Caco-2 (cell line): ENCODE results near the gene PCNX3. TPM values are rescaled to one million over a fixed set of nuclear protein-coding genes. Genes with fewer than 3 reads are reported as not detected.

Experiments
- BruUV-seq: library from RNA; stranded (reverse); fragments of 400-500 nt; replicated peaks from 2 replicates; lab custom pipeline; 2021; lab: Mats Ljungman, UMichigan
- CTCF ChIA-PET: fragments of 300-600 bp; sonication (Branson Sonifier 250); formaldehyde crosslinking; loops from one replicate; lab custom pipeline; 2022; ENCODE audit warnings: antibody characterized with exemption; lab: Charles Lee
- POLR2A ChIA-PET: fragments of 300-600 bp; sonication (Branson Sonifier 250); formaldehyde crosslinking; loops from one replicate; lab custom pipeline; 2022; ENCODE audit warnings: antibody characterized with exemption; lab: Charles Lee
- DNase-seq, 2 experiments: peaks; one replicate each; pipeline versions ENCODE4 v3.0.0 to v3.0.0-alpha.2; 2020 to 2022
- H3K27me3 ChIP-seq: replicated peaks from 2 replicates; pipeline ENCODE4 v1.6.0; 2011; ENCODE audit warnings: low read length; ENCODE audit not compliant: control insufficient read depth, insufficient read depth
- H3K36me3 ChIP-seq: 2 replicates; pipeline ENCODE4 v1.5.1; 2011; ENCODE audit warnings: low read length; ENCODE audit not compliant: control insufficient read depth, insufficient read depth
- H3K4me1 ChIP-seq: fragments of 250-450 bp; sonication (Bioruptor Pico); 2 replicates; pipeline ENCODE4 v1.5.1; 2020; ENCODE audit warnings: mild to moderate bottlenecking
- H3K4me3 ChIP-seq: 2 replicates; pipeline ENCODE4 v1.5.1; 2011; ENCODE audit warnings: low read depth, mild to moderate bottlenecking, control low read depth, low read length
- H3K9me3 ChIP-seq: fragments of 250-450 bp; sonication (Bioruptor Pico); 2 replicates; pipeline ENCODE4 v1.5.1; 2020; ENCODE audit warnings: mild to moderate bottlenecking, moderate library complexity
- H3K27ac Mint-ChIP-seq: one replicate; pipeline ENCODE4 v1.8.0; 2022; ENCODE audit warnings: mixed read lengths; ENCODE audit not compliant: unreplicated experiment
- H3K27me3 Mint-ChIP-seq: one replicate; pipeline ENCODE4 v1.8.0; 2022; ENCODE audit warnings: mixed read lengths; ENCODE audit not compliant: insufficient read depth, unreplicated experiment
- H3K36me3 Mint-ChIP-seq: one replicate; pipeline ENCODE4 v1.8.0; 2022; ENCODE audit warnings: mild to moderate bottlenecking, mixed read lengths; ENCODE audit not compliant: insufficient read depth, unreplicated experiment
- H3K4me1 Mint-ChIP-seq: one replicate; pipeline ENCODE4 v1.8.0; 2022; ENCODE audit warnings: low read depth, mixed read lengths; ENCODE audit not compliant: unreplicated experiment
- H3K4me3 Mint-ChIP-seq: one replicate; pipeline ENCODE4 v1.8.0; 2022; ENCODE audit warnings: mild to moderate bottlenecking, moderate library complexity, mixed read lengths; ENCODE audit not compliant: unreplicated experiment
- H3K9me3 Mint-ChIP-seq: one replicate; pipeline ENCODE4 v1.8.0; 2022; ENCODE audit warnings: mixed read lengths; ENCODE audit not compliant: unreplicated experiment
- intact Hi-C: fragments of 100-400 bp; cut with micrococcal nuclease; formaldehyde crosslinking; loops from one replicate; pipeline ENCODE4 v1.10.0; 2022; ENCODE audit not compliant: unreplicated experiment
- total RNA-seq: library from RNA; stranded (reverse); gene quantifications from 2 replicates; pipeline ENCODE4 v1.2.3, GENCODE V29; 2022
- TF ChIP-seq, protein P1 (sequence below), 2 experiments: fragments of 200-600 bp in 1 of 2; IDR thresholded peaks; 1 replicate in 1 of 2; 2 replicates in 1 of 2; pipeline versions ENCODE4 v1.5.1 to v1.8.0; 2011 to 2022; ENCODE audit warnings: antibody characterized with exemption in 1 of 2, control low read depth in 1 of 2, inconsistent platforms in 1 of 2, low read depth in 1 of 2, low read length in 1 of 2, mild to moderate bottlenecking in 1 of 2, moderate library complexity in 1 of 2; ENCODE audit not compliant: insufficient read depth in 1 of 2, severe bottlenecking in 1 of 2, unreplicated experiment in 1 of 2

PCNX3 gene
- total RNA-seq, 1 experiment from 2014 or later, result 52.7 TPM

DNA sequence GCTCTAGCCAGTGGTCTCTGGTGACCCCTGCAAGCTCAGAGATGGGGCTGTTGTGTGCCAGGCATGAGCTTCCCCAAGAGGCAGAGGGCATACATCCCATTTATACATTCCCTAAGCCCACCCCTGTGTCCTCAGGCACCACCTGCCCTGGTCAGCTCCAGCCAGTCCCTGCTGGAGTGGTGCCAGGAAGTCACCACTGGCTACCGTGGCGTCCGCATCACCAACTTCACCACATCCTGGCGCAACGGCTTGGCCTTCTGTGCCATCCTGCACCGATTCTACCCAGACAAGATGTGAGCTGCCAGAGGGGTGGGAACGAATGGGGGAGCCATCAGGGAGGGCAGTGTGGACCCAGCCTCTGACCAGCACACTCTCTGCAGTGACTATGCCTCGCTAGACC lies 31.5 kb upstream of the PCNX3 start:
- no TSS peak for BruUV-seq
- no peak for DNase-seq
- H3K4me1 Mint-ChIP-seq, result peaks cover 6% of the 10 kb centered on the region
- Histone ChIP-seq H3K27me3 (no peaks in the 10 kb centered on the region), H3K4me3 (no peak overlapping the region), H3K9me3 (no peaks in the 10 kb centered on the region), H3K36me3 (no peaks in the 10 kb centered on the region), H3K4me1 (no peaks in the 10 kb centered on the region)
- ChIA-PET CTCF (interaction anchor here (1.3 kb wide), 1 partner anchor 9 kb away, joined by 3 read pairs; no protein-coding TSS in a partner anchor), POLR2A (interaction anchor here (0.6 kb wide), 1 partner anchor 30 kb away, joined by 3 read pairs; no protein-coding TSS in a partner anchor)
- no peak overlapping the region for H3K27ac Mint-ChIP-seq
- no peaks in the 10 kb centered on the region for H3K27me3 Mint-ChIP-seq
- TF ChIP-seq, protein P1, sequence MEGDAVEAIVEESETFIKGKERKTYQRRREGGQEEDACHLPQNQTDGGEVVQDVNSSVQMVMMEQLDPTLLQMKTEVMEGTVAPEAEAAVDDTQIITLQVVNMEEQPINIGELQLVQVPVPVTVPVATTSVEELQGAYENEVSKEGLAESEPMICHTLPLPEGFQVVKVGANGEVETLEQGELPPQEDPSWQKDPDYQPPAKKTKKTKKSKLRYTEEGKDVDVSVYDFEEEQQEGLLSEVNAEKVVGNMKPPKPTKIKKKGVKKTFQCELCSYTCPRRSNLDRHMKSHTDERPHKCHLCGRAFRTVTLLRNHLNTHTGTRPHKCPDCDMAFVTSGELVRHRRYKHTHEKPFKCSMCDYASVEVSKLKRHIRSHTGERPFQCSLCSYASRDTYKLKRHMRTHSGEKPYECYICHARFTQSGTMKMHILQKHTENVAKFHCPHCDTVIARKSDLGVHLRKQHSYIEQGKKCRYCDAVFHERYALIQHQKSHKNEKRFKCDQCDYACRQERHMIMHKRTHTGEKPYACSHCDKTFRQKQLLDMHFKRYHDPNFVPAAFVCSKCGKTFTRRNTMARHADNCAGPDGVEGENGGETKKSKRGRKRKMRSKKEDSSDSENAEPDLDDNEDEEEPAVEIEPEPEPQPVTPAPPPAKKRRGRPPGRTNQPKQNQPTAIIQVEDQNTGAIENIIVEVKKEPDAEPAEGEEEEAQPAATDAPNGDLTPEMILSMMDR (IDR thresholded peaks at IDR 0.05; ENCODE audit: insufficient read depth in 1 of 2, low read depth in 1 of 2, low read length in 1 of 2, severe bottlenecking in 1 of 2, unreplicated experiment in 1 of 2), result no peak
- intact Hi-C loops, result no loop called here
- no peaks in the 10 kb centered on the region for H3K9me3 Mint-ChIP-seq
- no peaks in the 10 kb centered on the region for H3K36me3 Mint-ChIP-seq
- no peak overlapping the region for H3K4me3 Mint-ChIP-seq

DNA sequence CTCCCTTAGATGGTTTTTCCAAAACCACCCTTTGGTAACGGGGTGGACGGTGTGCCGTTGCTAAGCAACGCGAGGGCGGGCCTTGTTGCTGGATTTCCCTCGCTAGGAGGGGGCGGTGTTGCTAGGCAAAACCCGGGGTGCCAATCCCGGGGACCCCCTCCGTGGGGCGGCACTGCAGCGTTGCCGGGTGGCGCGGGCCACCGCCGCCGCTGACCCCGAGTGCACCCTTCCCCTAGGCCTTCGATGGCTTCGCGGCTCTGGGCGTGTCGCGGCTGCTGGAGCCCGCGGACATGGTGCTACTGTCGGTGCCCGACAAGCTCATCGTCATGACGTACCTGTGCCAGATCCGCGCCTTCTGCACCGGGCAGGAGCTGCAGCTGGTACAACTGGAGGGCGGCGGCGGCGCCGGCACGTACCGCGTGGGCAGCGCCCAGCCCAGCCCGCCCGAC lies 30.8 kb upstream of the PCNX3 start:
- Mint-ChIP-seq H3K27me3 (no peaks in the 10 kb centered on the region), H3K4me1 (peaks cover 6% of the 10 kb centered on the region), H3K9me3 (no peaks in the 10 kb centered on the region), H3K27ac (no peak overlapping the region), H3K36me3 (no peaks in the 10 kb centered on the region), H3K4me3 (no peak overlapping the region)
- no peaks in the 10 kb centered on the region for H3K4me1 ChIP-seq
- ChIA-PET CTCF (interaction anchor here (1.3 kb wide), 1 partner anchor 9 kb away, joined by 3 read pairs; no protein-coding TSS in a partner anchor), POLR2A (interaction anchor here (0.6 kb wide), 1 partner anchor 29 kb away, joined by 3 read pairs; no protein-coding TSS in a partner anchor)
- H3K36me3 ChIP-seq, result no peaks in the 10 kb centered on the region
- H3K9me3 ChIP-seq, result no peaks in the 10 kb centered on the region
- no peak for DNase-seq
- no peaks in the 10 kb centered on the region for H3K27me3 ChIP-seq
- TF ChIP-seq, protein P1 (IDR thresholded peaks at IDR 0.05; ENCODE audit: insufficient read depth in 1 of 2, low read depth in 1 of 2, low read length in 1 of 2, severe bottlenecking in 1 of 2, unreplicated experiment in 1 of 2), result no peak
- no peak overlapping the region for H3K4me3 ChIP-seq
- BruUV-seq, result no TSS peak
- intact Hi-C loops, result no loop called here

DNA sequence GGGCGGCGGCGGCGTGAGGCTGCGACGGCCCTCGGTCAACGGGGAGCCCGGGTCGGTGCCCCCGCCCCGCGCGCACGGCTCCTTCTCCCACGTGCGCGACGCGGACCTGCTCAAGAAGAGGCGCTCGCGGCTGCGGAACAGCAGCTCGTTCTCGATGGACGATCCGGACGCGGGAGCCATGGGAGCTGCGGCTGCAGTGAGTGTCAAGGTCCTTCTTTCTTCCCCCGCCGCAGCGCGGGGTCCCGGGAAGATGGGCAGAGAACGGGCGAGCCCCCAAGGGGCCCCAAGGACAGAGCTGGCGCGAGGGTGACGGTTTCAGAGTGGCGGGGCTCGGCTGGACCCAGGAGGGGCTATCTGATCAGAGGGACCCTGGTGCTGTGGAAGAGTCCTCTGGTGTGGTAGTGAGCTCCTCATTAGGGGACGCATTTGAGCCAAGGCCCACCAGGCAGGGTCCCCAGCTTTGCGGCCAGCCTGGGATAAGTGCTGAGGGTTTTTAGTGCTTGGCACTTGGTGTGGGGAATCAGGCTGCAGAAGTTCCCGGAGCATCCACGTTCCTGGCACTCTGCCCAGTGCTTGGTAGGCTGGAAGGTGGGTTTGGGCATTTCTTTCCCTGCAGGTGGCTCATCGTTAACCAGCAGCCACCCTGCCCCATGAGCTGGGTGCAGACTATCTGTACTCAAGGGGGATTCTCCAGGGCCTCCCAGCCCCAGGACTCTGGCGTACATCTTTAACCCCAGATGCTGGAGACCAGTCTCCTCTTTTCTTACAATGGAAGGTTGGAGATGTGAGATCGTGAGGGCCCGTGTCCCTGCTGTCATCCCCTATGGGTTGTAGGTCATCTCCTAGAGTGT lies 30.0 kb upstream of the PCNX3 start:
- no peaks in the 10 kb centered on the region for H3K27me3 Mint-ChIP-seq
- POLR2A ChIA-PET, result no interaction called here
- TF ChIP-seq, protein P1 (IDR thresholded peaks at IDR 0.05; ENCODE audit: insufficient read depth in 1 of 2, low read depth in 1 of 2, low read length in 1 of 2, severe bottlenecking in 1 of 2, unreplicated experiment in 1 of 2), result no peak

More for the DNA sequence above, 30.0 kb upstream of the PCNX3 start:
- H3K9me3 ChIP-seq, result no peaks in the 10 kb centered on the region
- no peaks in the 10 kb centered on the region for H3K9me3 Mint-ChIP-seq
- no peaks in the 10 kb centered on the region for H3K4me1 ChIP-seq
- BruUV-seq, result no TSS peak
- no peaks in the 10 kb centered on the region for H3K36me3 ChIP-seq
- H3K4me3 Mint-ChIP-seq, result no peak overlapping the region
- H3K4me3 ChIP-seq, result no peak overlapping the region
- no peak for DNase-seq
- H3K36me3 Mint-ChIP-seq, result peaks cover 3% of the 10 kb centered on the region
- CTCF ChIA-PET, result no interaction called here
- intact Hi-C loops, result no loop called here
- H3K27me3 ChIP-seq, result no peaks in the 10 kb centered on the region
- H3K4me1 Mint-ChIP-seq, result peaks cover 4% of the 10 kb centered on the region
- H3K27ac Mint-ChIP-seq, result no peak overlapping the region
